ENCODE measurements around the gene CYP4X1.

DNA sequence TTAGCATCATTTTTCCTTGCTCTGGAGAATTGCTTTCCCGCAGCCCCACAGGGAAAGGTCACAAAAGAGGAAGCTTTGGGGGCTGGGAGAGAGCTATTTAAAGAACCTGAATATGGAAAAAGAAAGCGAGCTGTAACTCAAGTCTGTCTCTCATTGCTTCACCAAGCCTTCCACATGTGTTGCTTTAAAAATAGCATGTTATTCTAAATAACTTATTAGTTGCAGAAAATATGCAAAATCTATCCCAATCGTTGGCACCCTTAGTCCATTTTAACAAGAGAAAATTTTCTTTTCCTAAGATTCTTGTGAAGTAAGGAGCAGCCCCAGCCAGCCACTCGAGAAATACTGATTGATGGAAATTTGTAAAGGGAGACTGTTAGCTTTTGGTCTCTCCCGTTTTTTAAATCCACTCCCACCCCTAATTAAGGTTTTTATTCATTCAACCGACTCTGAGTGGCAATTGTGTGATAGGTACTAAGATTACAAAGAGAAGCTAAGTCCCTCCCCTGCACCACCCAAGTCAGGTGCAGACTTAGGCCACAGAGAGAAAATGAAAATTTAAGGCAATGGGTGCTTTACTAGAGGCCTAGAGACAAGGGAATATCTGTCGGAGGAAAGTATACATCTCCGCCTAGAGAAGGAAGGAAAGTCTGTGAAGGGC is 802 bp downstream of the CYP4X1 start:
- TF ChIP-seq, protein P1, sequence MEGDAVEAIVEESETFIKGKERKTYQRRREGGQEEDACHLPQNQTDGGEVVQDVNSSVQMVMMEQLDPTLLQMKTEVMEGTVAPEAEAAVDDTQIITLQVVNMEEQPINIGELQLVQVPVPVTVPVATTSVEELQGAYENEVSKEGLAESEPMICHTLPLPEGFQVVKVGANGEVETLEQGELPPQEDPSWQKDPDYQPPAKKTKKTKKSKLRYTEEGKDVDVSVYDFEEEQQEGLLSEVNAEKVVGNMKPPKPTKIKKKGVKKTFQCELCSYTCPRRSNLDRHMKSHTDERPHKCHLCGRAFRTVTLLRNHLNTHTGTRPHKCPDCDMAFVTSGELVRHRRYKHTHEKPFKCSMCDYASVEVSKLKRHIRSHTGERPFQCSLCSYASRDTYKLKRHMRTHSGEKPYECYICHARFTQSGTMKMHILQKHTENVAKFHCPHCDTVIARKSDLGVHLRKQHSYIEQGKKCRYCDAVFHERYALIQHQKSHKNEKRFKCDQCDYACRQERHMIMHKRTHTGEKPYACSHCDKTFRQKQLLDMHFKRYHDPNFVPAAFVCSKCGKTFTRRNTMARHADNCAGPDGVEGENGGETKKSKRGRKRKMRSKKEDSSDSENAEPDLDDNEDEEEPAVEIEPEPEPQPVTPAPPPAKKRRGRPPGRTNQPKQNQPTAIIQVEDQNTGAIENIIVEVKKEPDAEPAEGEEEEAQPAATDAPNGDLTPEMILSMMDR (conservative IDR thresholded peaks at IDR 0.05 in 1 of 2, IDR thresholded peaks at IDR 0.05 in 1 of 2; ENCODE audit: low read depth in 1 of 2, low read length in 2 of 2): no peak
- no peak for TF ChIP-seq EZH2 (IDR thresholded peaks at IDR 0.05; ENCODE audit: low read length, missing control alignments)
